ENCODE results near the gene GRIK4. TPM values are rescaled to one million over a fixed set of nuclear protein-coding genes. Genes with fewer than 3 reads are reported as not detected.

The GRIK4 gene
- total and polyA plus RNA-seq, 8 donors, result 0.02 TPM; not detected in 7

DNA sequence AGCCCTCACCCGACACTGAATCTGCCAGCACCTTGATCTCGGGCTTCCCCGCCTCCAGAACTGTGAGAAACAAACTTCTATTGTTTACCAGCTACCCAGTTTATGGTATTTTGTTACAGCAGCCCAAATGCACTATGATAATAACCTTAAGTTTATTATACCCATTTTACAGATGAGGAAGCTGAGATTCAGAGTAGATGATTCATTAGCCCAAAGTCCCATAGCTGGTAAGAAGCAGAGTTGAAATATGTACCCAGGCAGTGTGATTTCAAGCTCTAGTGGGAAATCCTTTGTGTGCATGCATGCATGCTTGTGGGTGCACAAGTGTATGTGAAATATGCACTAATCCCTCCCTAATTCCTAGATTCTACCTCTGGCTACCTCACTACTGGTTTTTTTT, 7.9 kb downstream of the GRIK4 start:
- intact Hi-C loops (cut with DNase I), result loop anchor here in 2 of 3 donors (10.0 kb wide), 2 partner anchors 165 to 435 kb away; no protein-coding TSS in a partner anchor
- no peak for TF ChIP-seq CTCF (IDR thresholded peaks at IDR 0.05)
- H3K27me3 ChIP-seq, result no peaks in the 10 kb centered on the region
- H3K36me3 ChIP-seq, result no peaks in the 10 kb centered on the region
- H3K4me3 ChIP-seq, result no peak overlapping the region
- no peaks in the 10 kb centered on the region for H3K9me3 ChIP-seq
- no peak overlapping the region for H3K27ac ChIP-seq
- no peak for DNase-seq
- H3K4me1 ChIP-seq, result no peaks in the 10 kb centered on the region
- 81 to 92% methylated on average over 3 of the region's 3 CpGs for WGBS, 2 donors
- no peak for FAIRE-seq
- ATAC-seq, result no peak

GRCh38 chr11:120520091-120520822, 8.7 kb downstream of the GRIK4 start:
- intact Hi-C loops (cut with DNase I), result no loop called here
- 87 to 89% methylated on average over 16 of the region's 16 CpGs for WGBS, 2 donors
- Histone ChIP-seq H3K4me3 (no peak overlapping the region), H3K36me3 (no peaks in the 10 kb centered on the region), H3K9me3 (no peaks in the 10 kb centered on the region), H3K27me3 (no peaks in the 10 kb centered on the region), H3K27ac (no peak overlapping the region), H3K4me1 (no peaks in the 10 kb centered on the region)
- ATAC-seq, result no peak
- no peak for TF ChIP-seq CTCF (IDR thresholded peaks at IDR 0.05)
- FAIRE-seq, result no peak
- DNase-seq, result peak in 1 of 6 donors; percentile 35

- 82 to 87% methylated on average over 7 of the region's 7 CpGs for WGBS, 2 donors
- H3K27ac ChIP-seq, result no peak overlapping the region
- intact Hi-C loops (cut with DNase I), result no loop called here
- no peaks in the 10 kb centered on the region for H3K4me1 ChIP-seq
- peak in 2 of 6 donors; percentile 1 to 6 for DNase-seq
- FAIRE-seq, result no peak
- no peaks in the 10 kb centered on the region for H3K36me3 ChIP-seq
- H3K27me3 ChIP-seq, result no peaks in the 10 kb centered on the region
- H3K4me3 ChIP-seq, result no peak overlapping the region
- no peak for ATAC-seq
- TF ChIP-seq CTCF (IDR thresholded peaks at IDR 0.05), result no peak
- no peaks in the 10 kb centered on the region for H3K9me3 ChIP-seq
Measured at GRCh38 chr11:120521176-120521575, 9.6 kb downstream of the GRIK4 start.

DNA sequence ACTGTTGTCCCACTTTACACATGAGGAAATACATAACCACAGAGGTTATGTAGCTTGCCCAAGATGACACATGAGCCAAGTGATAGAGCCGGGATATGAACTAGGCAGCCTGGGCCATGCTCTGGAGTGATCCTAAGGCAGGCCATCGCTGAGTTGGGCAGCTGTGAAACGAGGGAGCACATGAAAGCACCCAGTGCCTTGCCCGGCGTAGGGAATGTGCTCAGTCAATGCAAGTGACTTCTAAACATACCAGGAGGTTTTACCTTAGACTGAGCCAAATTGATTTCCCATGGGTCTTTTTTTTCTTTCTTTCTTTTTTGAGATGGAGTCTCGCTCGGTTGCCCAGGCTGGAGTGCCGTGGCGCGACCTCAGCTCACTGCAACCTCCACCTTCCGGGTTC, 10.5 kb downstream of the GRIK4 start:
- FAIRE-seq (no peak), ATAC-seq (no peak), DNase-seq (peak in 1 of 6 donors; percentile 13)
- H3K27ac ChIP-seq, result no peak overlapping the region
- intact Hi-C loops (cut with DNase I), result no loop called here
- no peak overlapping the region for H3K4me3 ChIP-seq
- H3K4me1 ChIP-seq, result no peaks in the 10 kb centered on the region
- no peaks in the 10 kb centered on the region for H3K9me3 ChIP-seq
- no peak for TF ChIP-seq CTCF (IDR thresholded peaks at IDR 0.05)
- no peaks in the 10 kb centered on the region for H3K27me3 ChIP-seq
- WGBS, 2 donors, result 89 to 92% methylated on average over 11 of the region's 11 CpGs
- H3K36me3 ChIP-seq, result no peaks in the 10 kb centered on the region

GRCh38 chr11:120522736-120523135, 11.2 kb downstream of the GRIK4 start:
- H3K27ac ChIP-seq, result no peak overlapping the region
- no peaks in the 10 kb centered on the region for H3K36me3 ChIP-seq
- no peaks in the 10 kb centered on the region for H3K9me3 ChIP-seq
- intact Hi-C loops (cut with DNase I), result no loop called here
- H3K4me1 ChIP-seq, result no peaks in the 10 kb centered on the region
- TF ChIP-seq CTCF (IDR thresholded peaks at IDR 0.05), result no peak
- DNase-seq (peak in 1 of 6 donors; percentile 44), ATAC-seq (no peak), FAIRE-seq (no peak)
- WGBS, 2 donors, result 67 to 76% methylated on average over 3 of the region's 3 CpGs
- H3K27me3 ChIP-seq, result no peaks in the 10 kb centered on the region
- H3K4me3 ChIP-seq, result no peak overlapping the region

All from pancreas (tissue), 10 donors.